Activated CD8-positive, alpha-beta memory T cell treated with anti-CD3 and anti-CD28 coated beads for 24 hours (primary cell): ENCODE data around the gene ZBTB47.

Experiments used
- DNase-seq: peaks from one replicate; pipeline ENCODE4 v3.0.0-alpha.2; 2020

Gene ZBTB47

GRCh38 chr3:42701371-42702065, 48.0 kb downstream of the ZBTB47 start:
- peak; percentile 80 for DNase-seq

- peak; percentile 50 for DNase-seq
These were observed 48.8 kb downstream of the ZBTB47 start, which contains the start of gene HHATL for GRCh38 chr3:42702066-42702951. Gene HHATL (minus strand): TSS chr3:42702798. CDS start chr3:42700826, 1,972 bp downstream.

GRCh38 chr3:42702982-42703694, 49.6 kb downstream of the ZBTB47 start:
- DNase-seq: no peak

GRCh38 chr3:42703695-42704025, 50.2 kb downstream of the ZBTB47 start:
- no peak for DNase-seq

- DNase-seq: peak; percentile 46
These were observed 50.8 kb downstream of the ZBTB47 start for GRCh38 chr3:42704136-42704841.

GRCh38 chr3:42705058-42705767, 51.7 kb downstream of the ZBTB47 start:
- no peak for DNase-seq

- no peak for DNase-seq
These were observed 52.6 kb downstream of the ZBTB47 start for GRCh38 chr3:42705962-42706585.

- DNase-seq: no peak
These were observed 53.5 kb downstream of the ZBTB47 start for GRCh38 chr3:42706721-42707619.

GRCh38 chr3:42707620-42708355, 54.3 kb downstream of the ZBTB47 start:
- no peak for DNase-seq

- DNase-seq: no peak
These were observed 55.2 kb downstream of the ZBTB47 start for GRCh38 chr3:42708611-42709151.

GRCh38 chr3:42709621-42710020, 56.1 kb downstream of the ZBTB47 start:
- DNase-seq: no peak

- no peak for DNase-seq
These were observed 57.0 kb downstream of the ZBTB47 start for GRCh38 chr3:42710323-42711021.

- peak; percentile 32 for DNase-seq
These were observed 58.2 kb downstream of the ZBTB47 start for GRCh38 chr3:42711491-42712343.

- no peak for DNase-seq
These were observed 58.8 kb downstream of the ZBTB47 start for GRCh38 chr3:42712344-42712648.

- peak; percentile 37 for DNase-seq
These were observed 59.3 kb downstream of the ZBTB47 start for GRCh38 chr3:42712688-42713372.

GRCh38 chr3:42713747-42714146, 60.2 kb downstream of the ZBTB47 start:
- DNase-seq: no peak

GRCh38 chr3:42714171-42714852, 60.8 kb downstream of the ZBTB47 start:
- no peak for DNase-seq
